Mesenchymal stem cell (in vitro differentiated cells and primary cell): ENCODE results near the gene NLRP9.

Experiments
- DNase-seq: peaks from one replicate; pipeline ENCODE4 v3.0.0-alpha.2; 2013
- H2AFZ ChIP-seq: one replicate; pipeline ENCODE4 v1.6.1; 2013; ENCODE audit warnings: low read depth, mild to moderate bottlenecking, control low read depth, inconsistent platforms, low read length, moderate library complexity
- H2AK5ac ChIP-seq: 2 replicates; pipeline ENCODE4 v1.6.1; 2013; ENCODE audit warnings: low read length, moderate library complexity, mild to moderate bottlenecking, inconsistent platforms; ENCODE audit not compliant: severe bottlenecking
- H2BK120ac ChIP-seq: one replicate; pipeline ENCODE4 v1.6.1; 2013; ENCODE audit warnings: low read depth, mild to moderate bottlenecking, inconsistent platforms, low read length, moderate library complexity
- H2BK12ac ChIP-seq, 2 experiments: one replicate each; pipeline ENCODE4 v1.6.1; 2013; ENCODE audit warnings: inconsistent platforms in 2 of 2, low read length in 2 of 2, mild to moderate bottlenecking in 2 of 2, moderate library complexity in 2 of 2, control low read depth in 1 of 2
- H2BK15ac ChIP-seq: one replicate; pipeline ENCODE4 v1.6.1; 2013; ENCODE audit warnings: mild to moderate bottlenecking, low read depth, inconsistent platforms; ENCODE audit not compliant: poor library complexity, severe bottlenecking
- H2BK5ac ChIP-seq: 2 replicates; pipeline ENCODE4 v1.6.1; 2013; ENCODE audit warnings: low read depth, mild to moderate bottlenecking, low read length, control low read depth, inconsistent platforms; ENCODE audit not compliant: poor library complexity, severe bottlenecking
- H3K14ac ChIP-seq, 2 experiments: one replicate each; pipeline ENCODE4 v1.6.1; 2013; ENCODE audit warnings: inconsistent platforms in 2 of 2, low read length in 2 of 2, control low read depth in 1 of 2, mild to moderate bottlenecking in 1 of 2, moderate library complexity in 1 of 2
- H3K18ac ChIP-seq, 2 experiments: one replicate each; pipeline ENCODE4 v1.6.1; 2013; ENCODE audit warnings: inconsistent platforms in 2 of 2, low read length in 2 of 2, control low read depth in 1 of 2, low read depth in 1 of 2, mild to moderate bottlenecking in 1 of 2
- H3K23ac ChIP-seq, 2 experiments: one replicate each; pipeline ENCODE4 v1.6.1; 2013; ENCODE audit warnings: inconsistent platforms in 2 of 2, low read length in 2 of 2, mild to moderate bottlenecking in 2 of 2, moderate library complexity in 2 of 2, control low read depth in 1 of 2
- H3K27ac ChIP-seq: 2 replicates; pipeline ENCODE4 v1.5.1; 2013; ENCODE audit warnings: mild to moderate bottlenecking, moderate library complexity, low read length, control low read depth, inconsistent platforms; ENCODE audit not compliant: poor library complexity, severe bottlenecking
- H3K27me3 ChIP-seq, 2 experiments: 2 replicates each; pipeline versions ENCODE4 v1.6.1 to v1.7.0; 2013; ENCODE audit warnings: low read length in 2 of 2, mild to moderate bottlenecking in 2 of 2, moderate library complexity in 2 of 2, control low read depth in 1 of 2, inconsistent platforms in 1 of 2; ENCODE audit not compliant: control insufficient read depth in 1 of 2, insufficient read depth in 1 of 2
- H3K36me3 ChIP-seq, 2 experiments: 2 replicates each; pipeline versions ENCODE4 v1.6.1 to v1.7.0; 2013; ENCODE audit warnings: low read length in 2 of 2, control low read depth in 1 of 2, inconsistent platforms in 1 of 2, low read depth in 1 of 2, mild to moderate bottlenecking in 1 of 2; ENCODE audit not compliant: insufficient read depth in 2 of 2, control insufficient read depth in 1 of 2
- H3K4ac ChIP-seq, 2 experiments: one replicate each; pipeline ENCODE4 v1.6.1; 2013; ENCODE audit warnings: inconsistent platforms in 2 of 2, low read length in 2 of 2, mild to moderate bottlenecking in 2 of 2, moderate library complexity in 2 of 2, control low read depth in 1 of 2, low read depth in 1 of 2
- H3K4me1 ChIP-seq: 2 replicates; pipeline ENCODE4 v1.6.1; 2013; ENCODE audit warnings: low read depth, low read length, control low read depth; ENCODE audit not compliant: control insufficient read depth, insufficient read depth
- H3K4me2 ChIP-seq: 2 replicates; pipeline ENCODE4 v1.6.1; 2013; ENCODE audit warnings: low read length, mild to moderate bottlenecking, inconsistent platforms; ENCODE audit not compliant: poor library complexity, severe bottlenecking
- H3K4me3 ChIP-seq, 2 experiments: 2 replicates each; pipeline versions ENCODE4 v1.5.1 to v1.7.0; 2013; ENCODE audit warnings: low read length in 2 of 2, mild to moderate bottlenecking in 2 of 2, control low read depth in 1 of 2, low read depth in 1 of 2; ENCODE audit not compliant: insufficient read depth in 1 of 2
- H3K79me1 ChIP-seq: replicated peaks from 2 replicates; pipeline ENCODE4 v1.6.1; 2013; ENCODE audit warnings: mild to moderate bottlenecking, control low read depth, low read length, inconsistent platforms; ENCODE audit not compliant: poor library complexity, severe bottlenecking
- H3K9ac ChIP-seq: 2 replicates; pipeline ENCODE4 v1.7.0; 2013; ENCODE audit warnings: mild to moderate bottlenecking, low read length, moderate library complexity
- H3K9me3 ChIP-seq: 2 replicates; pipeline ENCODE4 v1.7.0; 2013; ENCODE audit warnings: mild to moderate bottlenecking, low read length; ENCODE audit not compliant: control insufficient read depth
- H4K8ac ChIP-seq: one replicate; pipeline ENCODE4 v1.6.1; 2013; ENCODE audit warnings: inconsistent platforms, mild to moderate bottlenecking, low read length, moderate library complexity
- H4K91ac ChIP-seq: one replicate; pipeline ENCODE4 v1.6.1; 2013; ENCODE audit warnings: mild to moderate bottlenecking, low read length, inconsistent platforms
- WGBS: methylation state at CpG from one replicate; pipeline ENCODE4 v1.1.7; 2013; ENCODE audit warnings: mixed read lengths; 5-methylcytosine and 5-hydroxymethylcytosine counted together

NLRP9 gene

DNA sequence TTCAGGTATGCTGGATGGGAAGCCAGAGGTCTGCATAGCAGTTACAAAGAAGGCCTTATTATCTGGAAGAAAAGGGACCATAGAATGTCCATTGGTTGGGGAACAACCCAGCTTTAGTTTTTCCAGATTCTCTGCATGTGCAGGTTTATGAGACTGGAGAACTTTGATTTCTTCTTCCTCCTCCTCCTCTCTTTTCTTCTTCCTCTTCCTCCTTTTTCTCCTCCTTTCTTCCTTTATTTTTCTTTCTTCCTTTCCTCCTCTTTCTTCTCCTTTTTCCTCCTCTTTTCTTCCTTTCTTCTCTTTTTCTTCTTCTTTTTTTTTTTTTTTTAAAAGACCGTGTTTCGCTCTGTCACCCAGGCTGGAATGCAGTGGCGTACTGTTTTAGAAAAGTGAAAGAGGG lies 32.2 kb downstream of the NLRP9 start:
- Histone ChIP-seq H3K18ac (no peak overlapping the region), H2BK12ac (no peak overlapping the region), H3K4me1 (no peaks in the 10 kb centered on the region), H3K27me3 (no peaks in the 10 kb centered on the region), H3K36me3 (peaks cover 18 to 28% of the 10 kb centered on the region in 2 experiments), H2AFZ (no peak overlapping the region), H2BK120ac (no peak overlapping the region), H3K9me3 (no peaks in the 10 kb centered on the region), H4K8ac (no peak overlapping the region), H3K14ac (no peak overlapping the region), H3K4me3 (no peak overlapping the region), H3K9ac (no peak overlapping the region), H2BK5ac (no peak overlapping the region), H2BK15ac (no peak overlapping the region), H3K23ac (no peak overlapping the region), H4K91ac (no peak overlapping the region), H3K27ac (no peak overlapping the region), H2AK5ac (no peak overlapping the region), H3K79me1 (peaks cover 4% of the 10 kb centered on the region), H3K4me2 (no peak overlapping the region), H3K4ac (no peak overlapping the region)
- no peak for DNase-seq
- 90% methylated on average over 3 of the region's 3 CpGs for WGBS

DNA sequence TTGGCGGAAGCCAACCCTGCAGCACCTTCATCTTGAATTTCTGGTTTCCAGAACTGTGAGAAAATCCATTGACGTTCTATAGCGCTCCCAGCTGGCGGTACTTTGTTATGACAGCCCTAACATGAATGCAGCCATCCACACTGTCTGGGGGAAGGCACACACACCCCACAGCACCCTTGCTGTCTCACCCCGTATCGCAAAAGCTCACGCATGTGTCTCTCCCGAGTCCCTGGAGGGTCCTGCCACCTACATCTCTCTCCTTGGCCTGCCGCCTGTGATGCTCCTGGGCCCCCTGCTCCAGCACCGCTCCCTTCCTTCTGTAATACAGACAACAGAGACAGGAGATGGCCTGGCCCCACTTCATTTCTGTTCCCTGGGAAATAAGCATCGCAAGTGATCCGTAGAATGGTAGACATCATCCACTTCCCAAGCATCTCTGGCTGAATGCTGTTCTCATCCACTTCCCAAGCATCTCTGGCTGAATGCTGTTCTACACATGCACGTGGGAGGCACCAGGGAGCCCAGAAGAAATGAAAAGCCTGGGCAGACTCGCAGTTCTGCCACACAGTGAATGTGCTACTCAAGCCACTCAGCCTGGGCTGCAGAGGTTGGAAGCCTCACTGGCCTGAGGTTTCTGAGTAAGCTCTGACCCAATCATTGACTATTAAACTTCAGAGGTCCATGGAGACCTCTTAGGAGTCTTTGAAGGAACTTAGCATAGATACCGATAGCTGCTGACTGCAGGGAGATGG lies 33.5 kb downstream of the NLRP9 start:
- H4K91ac ChIP-seq: no peak overlapping the region
- H3K23ac ChIP-seq: no peak overlapping the region
- H3K27ac ChIP-seq: no peak overlapping the region
- no peak overlapping the region for H3K4ac ChIP-seq
- no peak overlapping the region for H3K14ac ChIP-seq
- H4K8ac ChIP-seq: no peak overlapping the region
- H2BK5ac ChIP-seq: no peak overlapping the region
- H2BK15ac ChIP-seq: no peak overlapping the region
- H3K4me2 ChIP-seq: no peak overlapping the region
- no peaks in the 10 kb centered on the region for H3K4me1 ChIP-seq
- no peaks in the 10 kb centered on the region for H3K27me3 ChIP-seq
- no peak for DNase-seq
- no peak overlapping the region for H2BK12ac ChIP-seq
- H3K18ac ChIP-seq: no peak overlapping the region
- H3K79me1 ChIP-seq: peaks cover 4% of the 10 kb centered on the region
- H3K36me3 ChIP-seq: peaks cover 24 to 37% of the 10 kb centered on the region in 2 experiments
- H2AK5ac ChIP-seq: no peak overlapping the region
- no peak overlapping the region for H2AFZ ChIP-seq
- no peak overlapping the region for H3K9ac ChIP-seq
- no peak overlapping the region for H2BK120ac ChIP-seq
- H3K9me3 ChIP-seq: no peaks in the 10 kb centered on the region
- no peak overlapping the region for H3K4me3 ChIP-seq
- WGBS: 96% methylated on average over 15 of the region's 15 CpGs

DNA sequence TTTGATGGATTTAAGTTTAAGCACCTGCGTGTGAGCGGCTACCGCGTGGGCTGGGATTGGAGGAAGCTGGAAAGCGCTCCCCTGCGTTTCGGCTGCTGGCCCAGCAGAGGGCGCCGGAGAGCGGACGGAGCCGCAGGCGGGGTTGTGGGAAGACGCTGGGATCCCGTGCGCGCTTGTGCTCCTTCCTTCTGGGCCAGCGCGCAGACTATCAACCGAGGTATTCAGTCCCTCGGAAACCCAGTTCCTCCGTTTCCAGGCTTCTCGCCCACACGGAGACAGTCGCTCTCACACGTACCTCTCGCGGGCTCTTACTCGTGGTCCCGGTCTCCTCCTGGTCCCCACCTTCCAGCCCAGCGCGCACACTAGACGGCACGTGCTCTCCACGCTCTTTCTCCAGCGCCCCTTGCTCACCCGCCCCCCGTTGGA lies 34.4 kb downstream of the NLRP9 start:
- Histone ChIP-seq H2AK5ac (no peak overlapping the region), H3K4me3 (no peak overlapping the region), H3K18ac (no peak overlapping the region), H2AFZ (no peak overlapping the region), H3K36me3 (peaks cover 31 to 44% of the 10 kb centered on the region in 2 experiments), H4K8ac (no peak overlapping the region), H2BK15ac (no peak overlapping the region), H3K27me3 (no peaks in the 10 kb centered on the region), H2BK5ac (no peak overlapping the region), H3K4ac (no peak overlapping the region), H4K91ac (no peak overlapping the region), H2BK120ac (no peak overlapping the region), H3K4me2 (no peak overlapping the region), H3K14ac (no peak overlapping the region), H3K9ac (no peak overlapping the region), H3K23ac (no peak overlapping the region), H3K27ac (no peak overlapping the region), H3K9me3 (no peaks in the 10 kb centered on the region), H3K4me1 (no peaks in the 10 kb centered on the region), H2BK12ac (no peak overlapping the region), H3K79me1 (peaks cover 9% of the 10 kb centered on the region)
- DNase-seq: no peak
- WGBS: 78% methylated on average over 38 of the region's 38 CpGs

- no peak overlapping the region for H3K4me2 ChIP-seq
- no peak overlapping the region for H4K8ac ChIP-seq
- H2AFZ ChIP-seq: no peak overlapping the region
- H3K4ac ChIP-seq: no peak overlapping the region
- no peak overlapping the region for H4K91ac ChIP-seq
- 76% methylated on average over 13 of the region's 13 CpGs for WGBS
- no peak overlapping the region for H2BK120ac ChIP-seq
- H3K27me3 ChIP-seq: no peaks in the 10 kb centered on the region
- no peak overlapping the region for H3K14ac ChIP-seq
- peaks cover 38 to 57% of the 10 kb centered on the region in 2 experiments for H3K36me3 ChIP-seq
- no peak overlapping the region for H2BK12ac ChIP-seq
- no peak overlapping the region for H2BK5ac ChIP-seq
- H3K18ac ChIP-seq: no peak overlapping the region
- no peak for DNase-seq
- no peak overlapping the region for H3K4me3 ChIP-seq
- no peak overlapping the region for H3K27ac ChIP-seq
- no peaks in the 10 kb centered on the region for H3K9me3 ChIP-seq
- H2AK5ac ChIP-seq: no peak overlapping the region
- no peak overlapping the region for H2BK15ac ChIP-seq
- H3K79me1 ChIP-seq: peaks cover 16% of the 10 kb centered on the region
- no peaks in the 10 kb centered on the region for H3K4me1 ChIP-seq
- no peak overlapping the region for H3K23ac ChIP-seq
- H3K9ac ChIP-seq: no peak overlapping the region
Measured at GRCh38 chr19:55702131-55702627, 36.0 kb downstream of the NLRP9 start.
